GM12864 (cell line): ENCODE results near the gene EPHB2.

ENCODE experiments used
- DNase-seq: peaks from one replicate; pipeline ENCODE4 v3.0.0-alpha.2; 2011; ENCODE audit warnings: low read depth
- H3K4me3 ChIP-seq: 2 replicates; pipeline ENCODE4 v1.5.1; 2011; ENCODE audit warnings: mild to moderate bottlenecking, low read depth, low read length, control low read depth
- CTCF ChIP-seq: IDR thresholded peaks from 2 replicates; pipeline ENCODE4 v1.5.1; 2011; ENCODE audit warnings: low read depth, mild to moderate bottlenecking, moderate library complexity, low read length, control low read depth, inconsistent platforms; ENCODE audit errors: missing control alignments

The EPHB2 gene

DNA sequence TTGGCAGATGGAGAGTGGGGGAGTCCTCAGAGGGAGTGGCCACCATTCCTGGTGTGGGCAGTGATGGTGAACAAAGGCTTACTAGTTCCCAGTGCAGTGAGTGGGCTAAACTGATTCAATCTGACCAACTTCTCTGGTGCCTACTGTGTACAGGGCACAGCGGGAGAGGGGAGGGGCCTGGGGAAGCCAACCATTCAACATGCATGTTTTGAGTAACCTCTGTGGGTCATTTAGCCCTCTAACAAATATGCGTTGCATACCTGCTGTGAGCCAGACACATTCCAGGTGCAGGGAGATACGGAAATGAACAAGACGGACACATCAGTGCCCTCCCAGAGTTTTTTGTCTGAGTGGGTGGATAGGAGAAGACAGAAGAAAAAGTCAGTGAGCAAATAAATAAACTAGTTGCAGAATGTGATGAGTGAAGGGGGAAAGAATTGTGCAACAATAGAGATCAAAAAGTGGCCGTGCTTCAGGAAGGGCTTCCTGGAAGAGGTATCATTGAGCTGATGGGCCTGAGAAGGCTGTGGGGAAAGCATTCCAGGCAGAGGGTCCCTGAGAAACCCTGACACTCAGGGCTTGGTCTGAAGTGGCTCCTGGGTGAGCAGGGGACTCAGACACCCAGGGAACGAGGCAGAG, 78.8 kb downstream of the EPHB2 start:
- TF ChIP-seq CTCF: no peak
- no peak for DNase-seq
- H3K4me3 ChIP-seq: no peak overlapping the region

GRCh38 chr1:22790232-22791008, 79.8 kb downstream of the EPHB2 start:
- no peak overlapping the region for H3K4me3 ChIP-seq
- TF ChIP-seq CTCF: no peak
- DNase-seq: no peak

DNA sequence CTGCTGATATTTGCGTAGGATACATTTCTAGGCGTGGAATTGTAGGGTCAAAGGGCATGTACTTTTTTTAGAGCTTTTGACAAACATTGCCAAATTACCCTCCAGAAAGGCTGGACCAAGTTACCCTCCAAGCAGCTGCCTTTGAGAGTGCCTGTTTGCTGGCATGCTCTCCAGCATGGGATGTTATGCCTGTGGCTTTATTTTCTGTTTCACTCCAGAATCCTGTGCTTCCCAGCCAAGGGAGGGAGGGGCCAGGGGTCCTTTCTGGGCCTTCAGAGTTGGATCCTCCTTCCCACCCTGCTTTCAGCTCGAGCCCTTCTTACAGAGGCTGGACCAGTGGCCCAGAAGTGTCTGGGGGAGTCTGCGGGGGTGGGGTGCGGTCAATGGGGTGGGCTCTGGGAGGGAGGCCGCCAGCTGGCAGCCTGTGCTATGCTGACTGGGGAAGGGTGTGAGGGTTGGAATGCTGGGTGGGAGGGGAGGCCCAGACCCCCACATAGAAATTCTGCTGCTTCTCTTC, 81.2 kb downstream of the EPHB2 start:
- TF ChIP-seq CTCF: no peak
- H3K4me3 ChIP-seq: no peak overlapping the region
- no peak for DNase-seq

- DNase-seq: no peak
- TF ChIP-seq CTCF: no peak
- no peak overlapping the region for H3K4me3 ChIP-seq
Observed at GRCh38 chr1:22792396-22793160, 81.9 kb downstream of the EPHB2 start.

DNA sequence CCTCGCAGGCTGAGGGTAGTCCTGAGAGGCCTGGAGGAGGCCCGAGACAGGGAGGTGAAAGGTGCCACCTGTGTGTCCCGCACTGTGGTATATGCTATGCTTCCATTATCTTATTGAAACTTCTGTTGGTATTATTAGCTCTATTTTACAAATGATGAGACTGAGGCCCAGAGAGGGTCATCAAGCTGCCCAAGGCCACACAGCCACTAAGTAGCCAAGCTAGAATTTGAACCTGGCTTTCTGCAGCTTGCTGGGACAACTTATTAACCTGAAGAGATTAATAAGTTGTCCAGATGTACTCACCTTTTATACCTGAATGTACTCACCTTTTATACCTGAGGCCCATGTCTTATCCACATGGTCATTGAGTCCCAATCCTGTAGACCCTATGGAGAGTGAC, 83.0 kb downstream of the EPHB2 start:
- DNase-seq: no peak
- TF ChIP-seq CTCF: no peak
- no peak overlapping the region for H3K4me3 ChIP-seq

- H3K4me3 ChIP-seq: no peak overlapping the region
- TF ChIP-seq CTCF: no peak
- no peak for DNase-seq
Observed at GRCh38 chr1:22794647-22795365, 84.2 kb downstream of the EPHB2 start.
